Daoy (cell line): ENCODE measurements around the gene GPRIN2. TPM values are rescaled to one million over a fixed set of nuclear protein-coding genes. Genes with fewer than 3 reads are reported as not detected.
"Not testable (repeated sequence)": the region's sequence is repeated elsewhere in the genome, so short reads cannot be mapped to it uniquely, and the experiment has no call there.

Source experiments
- DNase-seq: peaks from one replicate; pipeline ENCODE4 v3.0.0-alpha.2; 2015; ENCODE audit warnings: low read depth
- total RNA-seq: library from RNA; depleted of rRNA; stranded (reverse); fragments of >200 nt; shearing (Covaris generic); gene quantifications from 2 replicates; pipeline ENCODE4 v1.2.3, GENCODE V29; 2014; rRNA removed

GPRIN2 gene
- total RNA-seq, 1 experiment from 2014 or later: 0.23 TPM

DNA sequence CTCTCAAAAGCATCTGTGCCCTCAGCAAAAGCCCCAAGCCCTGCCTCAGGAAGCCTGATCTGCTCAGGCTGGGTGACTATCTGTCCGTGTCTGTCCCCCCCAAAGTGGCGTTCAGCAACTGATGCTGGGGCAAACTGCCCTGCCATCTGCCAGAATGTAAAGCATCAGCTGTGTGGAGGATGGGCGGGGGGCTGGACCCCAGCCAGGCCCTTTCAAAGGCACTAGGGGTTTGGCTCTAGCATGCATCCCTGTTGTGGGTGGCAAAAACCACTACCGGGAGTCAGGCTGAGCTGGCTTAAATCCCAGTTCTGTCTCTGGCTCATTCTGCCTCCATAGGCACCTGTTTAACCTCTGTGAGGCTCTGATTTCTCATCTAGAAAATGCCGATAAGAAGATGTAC, 35.5 kb downstream of the GPRIN2 start:
- peak; percentile 69 for DNase-seq

DNA sequence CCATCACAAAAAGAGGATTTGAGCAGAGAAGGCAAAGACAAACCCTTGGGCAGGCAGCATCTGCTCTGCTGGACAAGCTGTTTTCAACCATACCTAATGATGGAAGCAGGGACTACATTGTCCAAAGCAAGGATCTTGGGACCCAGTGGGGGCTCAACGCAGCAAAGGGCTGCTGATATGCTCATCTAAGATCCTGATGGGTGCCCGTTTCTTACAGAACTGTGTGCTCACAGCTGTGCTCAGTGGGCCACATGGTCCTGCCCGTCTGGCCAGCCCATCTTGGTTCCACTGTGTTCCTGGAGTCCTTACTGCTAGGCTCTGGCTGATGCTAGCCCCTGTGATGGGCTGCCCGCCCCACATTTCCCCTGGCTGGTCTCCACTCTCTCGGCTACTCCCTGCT, 36.1 kb downstream of the GPRIN2 start:
- DNase-seq: no peak

DNA sequence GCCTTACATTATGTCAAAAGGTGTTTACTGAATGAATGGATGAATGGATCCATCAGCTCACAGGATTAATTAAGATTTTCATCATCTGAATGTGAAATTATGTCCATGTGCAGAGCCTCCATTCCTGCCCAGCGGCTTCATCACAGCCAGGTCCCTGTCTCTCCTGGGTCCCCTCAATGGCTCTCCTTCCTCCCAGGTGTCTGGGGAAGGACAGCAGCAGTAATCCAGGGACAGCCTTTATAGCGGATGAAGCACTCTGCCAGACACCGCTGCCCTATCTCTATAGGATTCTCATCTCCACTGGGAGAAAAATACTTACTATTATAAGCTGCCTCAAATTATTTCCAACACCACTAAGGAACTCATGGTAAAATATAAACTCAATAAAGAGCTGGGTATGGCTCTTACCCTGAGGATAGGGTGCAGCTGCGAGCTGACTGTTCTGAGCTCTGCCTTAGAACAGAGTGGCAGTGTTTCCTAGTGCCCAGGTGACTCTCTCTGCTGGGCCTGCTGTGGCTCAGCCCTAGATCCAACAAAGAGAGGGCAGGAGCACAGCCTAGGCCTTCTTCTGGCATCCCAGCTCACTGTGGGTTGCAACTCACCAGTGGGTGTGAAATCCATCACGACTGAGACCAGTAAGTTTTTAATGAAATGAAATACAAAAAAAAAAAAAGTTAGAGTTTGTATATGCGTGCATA, 38.3 kb downstream of the GPRIN2 start:
- DNase-seq: no peak

DNA sequence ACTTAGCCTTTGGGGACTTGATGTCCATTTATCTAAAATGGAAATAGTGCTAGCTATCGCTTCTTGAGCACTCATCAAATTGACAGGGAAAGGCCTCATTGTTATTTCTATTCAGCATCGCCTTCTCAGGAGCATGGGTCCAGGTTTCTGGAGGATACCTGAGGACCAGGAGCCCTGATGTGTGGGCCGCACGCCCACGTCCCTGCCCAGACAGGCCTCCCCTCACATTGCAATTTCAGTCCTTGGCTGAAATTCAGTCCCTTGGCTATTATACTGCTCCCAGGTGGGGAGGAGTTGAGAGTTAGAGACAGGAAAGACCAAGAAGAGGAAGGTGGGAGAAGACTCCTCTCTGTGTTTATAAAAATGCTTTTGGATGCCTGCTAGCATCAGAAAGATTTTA, 38.9 kb downstream of the GPRIN2 start:
- no peak for DNase-seq

DNA sequence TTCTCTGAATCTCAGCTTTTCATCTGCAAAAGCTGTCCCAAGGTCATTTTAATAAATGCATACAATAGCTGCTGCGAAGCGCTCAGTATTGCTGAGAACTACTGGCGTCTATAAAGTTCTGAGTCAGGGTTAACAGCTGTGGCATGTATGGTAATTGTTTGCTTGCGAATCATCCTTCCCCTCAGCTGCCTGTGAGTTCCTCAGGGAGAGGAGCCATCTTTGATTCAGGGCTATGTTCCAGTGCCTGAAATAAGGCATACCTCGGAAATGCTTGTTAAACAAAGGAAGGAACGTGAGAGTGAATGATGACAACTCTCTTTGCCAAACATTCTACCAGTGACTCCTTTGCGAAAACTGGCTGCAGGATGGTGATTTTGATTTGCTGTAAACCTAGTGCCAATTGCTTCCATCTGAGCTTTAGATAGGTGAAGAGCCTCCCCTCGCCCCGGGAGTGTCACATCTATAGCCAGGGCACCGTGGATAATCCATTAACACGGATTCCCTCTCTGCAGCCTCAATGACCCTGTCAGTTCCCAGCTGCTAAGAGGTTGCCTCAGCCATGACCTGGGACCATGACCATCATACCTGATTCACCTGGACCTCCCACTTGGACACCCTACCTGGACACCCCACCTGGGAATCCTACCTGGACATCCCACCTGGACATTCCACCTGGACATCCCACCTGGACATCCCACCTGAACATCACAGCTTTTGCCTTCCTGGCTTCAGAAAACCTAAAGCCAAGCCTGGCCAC, 39.6 kb downstream of the GPRIN2 start:
- DNase-seq: peak; percentile 42

DNA sequence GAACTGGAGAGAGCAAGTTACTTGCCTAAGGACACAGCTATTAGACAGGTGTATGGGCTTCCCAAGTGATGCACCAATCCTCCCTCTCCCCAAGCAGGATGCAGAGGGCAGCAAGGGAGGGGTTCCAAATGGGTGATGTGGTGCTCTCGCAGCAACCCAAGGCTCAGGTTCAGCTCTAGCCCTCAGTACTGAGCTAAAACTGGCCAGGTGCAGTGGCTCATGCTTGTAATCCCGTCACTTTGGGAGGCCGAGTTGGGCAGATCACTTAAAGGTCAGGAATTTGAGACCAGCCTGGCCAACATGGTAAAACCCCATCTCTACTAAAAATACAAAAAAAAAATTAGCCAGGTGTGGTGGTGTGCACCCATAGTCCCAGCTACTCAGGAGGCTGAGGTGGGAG, 40.7 kb downstream of the GPRIN2 start:
- no peak for DNase-seq

DNA sequence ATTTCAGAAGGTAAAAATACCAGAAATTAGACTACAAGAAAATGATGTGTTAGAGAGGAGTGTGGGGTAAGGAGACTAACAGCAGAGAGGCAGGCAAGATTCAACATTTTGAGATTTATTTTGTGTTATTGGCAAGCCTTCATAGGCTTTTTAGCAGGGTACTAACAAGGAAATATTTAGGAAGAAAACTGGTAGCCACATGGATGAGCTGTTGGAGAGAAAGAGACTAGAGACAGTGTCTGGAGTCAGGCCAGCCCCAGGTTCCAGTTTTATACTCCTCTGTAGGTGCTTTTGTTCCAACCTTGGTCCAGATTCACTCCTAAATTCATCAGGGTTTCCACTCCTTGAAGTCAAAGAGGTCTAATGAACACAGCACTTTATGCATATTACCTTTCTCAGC, 41.1 kb downstream of the GPRIN2 start:
- DNase-seq: no peak

DNA sequence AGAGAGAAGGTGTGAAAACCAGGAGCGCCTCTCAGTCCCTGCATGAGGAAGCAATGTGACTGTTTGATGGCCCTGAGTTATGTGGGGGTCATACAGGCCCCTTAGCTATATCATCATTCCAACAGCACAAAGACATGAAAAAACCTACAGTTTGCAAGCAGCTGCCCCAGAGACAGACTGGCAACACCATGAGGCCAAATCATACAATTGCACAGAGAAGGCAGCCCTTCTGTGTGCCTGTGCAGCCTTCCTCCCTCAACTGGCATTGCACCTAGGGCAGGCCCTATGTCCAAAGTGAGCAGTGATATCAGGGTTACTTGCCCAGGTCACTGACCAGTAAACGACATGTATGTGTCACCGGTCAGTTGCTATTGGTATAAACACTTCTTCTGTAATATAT, 41.6 kb downstream of the GPRIN2 start:
- no peak for DNase-seq

DNA sequence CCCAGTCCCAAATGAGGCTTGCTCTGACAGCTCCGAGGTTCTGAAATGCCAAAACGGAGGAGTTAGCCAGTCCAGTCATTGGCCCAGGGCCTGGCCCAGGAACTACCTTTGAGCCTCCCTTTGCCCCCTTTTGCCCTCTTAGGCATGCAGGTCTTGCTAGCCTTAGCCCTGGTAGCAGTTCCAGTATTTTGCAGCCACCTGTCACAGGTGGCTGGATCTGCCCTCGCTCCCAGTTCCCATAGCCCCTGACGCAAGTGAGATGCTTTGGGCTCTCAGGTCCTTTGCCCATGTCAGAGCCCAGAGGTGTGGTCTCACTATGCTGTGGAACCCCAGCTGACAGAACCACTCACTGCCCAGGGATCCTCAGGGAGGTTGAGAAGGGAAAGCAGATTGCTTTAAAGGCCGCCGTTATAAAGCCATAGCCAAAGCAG, 42.0 kb downstream of the GPRIN2 start:
- no peak for DNase-seq

DNA sequence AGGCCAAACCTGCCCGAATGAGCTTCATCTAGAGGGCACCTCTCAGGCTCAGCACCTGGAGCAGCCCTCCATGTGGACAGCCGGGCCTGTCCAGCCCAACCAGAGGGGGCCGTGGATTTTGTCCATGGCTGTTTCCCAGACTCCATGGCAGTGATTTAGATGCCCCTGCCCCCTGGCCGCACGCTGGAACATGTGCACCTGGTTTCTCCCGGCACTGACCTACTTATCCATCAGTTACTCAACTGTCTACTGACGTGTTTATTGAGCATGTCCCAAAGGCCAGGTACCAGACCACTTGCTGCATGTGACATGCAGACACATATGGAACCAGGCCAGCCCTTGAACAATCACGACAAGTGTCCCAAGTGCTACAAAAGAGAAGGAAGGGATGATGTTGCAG, 43.1 kb downstream of the GPRIN2 start:
- not testable (repeated sequence) for DNase-seq

DNA sequence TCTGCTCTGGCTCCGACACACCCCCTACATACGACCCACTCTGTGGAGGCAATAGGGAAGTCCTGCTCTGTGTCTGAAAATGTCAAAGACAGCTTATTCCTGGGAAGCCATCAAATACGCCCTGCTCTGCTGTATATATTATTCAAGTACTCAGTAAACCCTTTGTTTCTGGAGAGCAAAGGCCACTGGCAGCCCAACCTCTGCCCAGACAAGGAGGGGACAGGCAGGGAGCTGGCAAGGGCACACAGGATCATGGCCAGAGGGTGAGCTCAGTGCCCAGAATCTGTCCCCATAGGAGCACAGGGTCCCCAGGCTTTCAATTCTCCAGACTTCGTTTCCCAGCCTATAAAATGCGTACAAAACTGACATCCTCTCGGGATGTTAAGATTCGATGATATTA, 43.7 kb downstream of the GPRIN2 start:
- DNase-seq: not testable (repeated sequence)

DNA sequence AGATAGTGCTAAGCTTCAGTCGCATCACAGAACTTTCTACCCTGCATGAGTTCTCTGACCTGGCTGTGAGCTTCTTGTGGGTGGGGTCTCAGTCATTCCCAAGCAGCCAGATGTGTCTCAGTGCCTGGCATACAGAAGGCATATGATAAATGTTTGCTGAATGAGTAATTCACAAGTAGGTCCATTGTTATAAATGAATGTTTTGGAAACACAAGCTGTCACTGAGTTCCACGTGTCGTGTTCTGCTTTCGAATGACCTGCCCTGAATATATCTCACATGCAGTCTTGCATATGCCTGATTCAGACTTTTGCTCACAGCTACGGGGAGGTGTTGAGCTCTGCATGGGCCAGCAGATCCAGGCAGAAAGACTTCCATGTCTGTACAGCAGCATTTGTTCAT, 44.5 kb downstream of the GPRIN2 start:
- not testable (repeated sequence) for DNase-seq

Other genes starting within 250 kb of the GPRIN2 start
- 26.7 and 38.1 TPM in 2 replicates for gene ANXA8L1, start 180.9 kb downstream of the GPRIN2 start, total RNA-seq
- not detected in 2 replicates for gene NPY4R, start 90.7 kb downstream of the GPRIN2 start, total RNA-seq
- gene SYT15, start 22.5 kb upstream of the GPRIN2 start, total RNA-seq: 0.11 TPM in 1 of 2 replicates, not detected in the other